Measurements from ENCODE around the gene CRIM1.

GRCh38 chr2:36464006-36464721, 108.6 kb downstream of the CRIM1 start:
- TF ChIP-seq CTCF (conservative IDR thresholded peaks at IDR 0.05) = no peak
- TF ChIP-seq ZFX (IDR thresholded peaks at IDR 0.05) = no peak

Measured in C4-2B (cell line).